Activated gamma-delta T cell treated with anti-CD3 and anti-CD28 coated beads, Interleukin-2, amount 50 U/mL, for 16 hours (primary cell): ENCODE measurements around the gene LY6G5B.

ENCODE experiments used
- DNase-seq: peaks from one replicate; pipeline ENCODE4 v3.0.0-alpha.2; 2020; ENCODE audit warnings: low read depth

LY6G5B gene

GRCh38 chr6:31663126-31663960 lies 6.4 kb upstream of the LY6G5B start:
- DNase-seq = no peak

- DNase-seq = no peak
Observed at GRCh38 chr6:31663961-31664789, 5.6 kb upstream of the LY6G5B start.

GRCh38 chr6:31664790-31665500 lies 4.8 kb upstream of the LY6G5B start, which contains the start of gene GPANK1:
Gene GPANK1, minus strand, starts transcription at chr6:31664997. Its CDS starts 519 bp downstream, at chr6:31664478.
- peak; percentile 85 for DNase-seq

DNA sequence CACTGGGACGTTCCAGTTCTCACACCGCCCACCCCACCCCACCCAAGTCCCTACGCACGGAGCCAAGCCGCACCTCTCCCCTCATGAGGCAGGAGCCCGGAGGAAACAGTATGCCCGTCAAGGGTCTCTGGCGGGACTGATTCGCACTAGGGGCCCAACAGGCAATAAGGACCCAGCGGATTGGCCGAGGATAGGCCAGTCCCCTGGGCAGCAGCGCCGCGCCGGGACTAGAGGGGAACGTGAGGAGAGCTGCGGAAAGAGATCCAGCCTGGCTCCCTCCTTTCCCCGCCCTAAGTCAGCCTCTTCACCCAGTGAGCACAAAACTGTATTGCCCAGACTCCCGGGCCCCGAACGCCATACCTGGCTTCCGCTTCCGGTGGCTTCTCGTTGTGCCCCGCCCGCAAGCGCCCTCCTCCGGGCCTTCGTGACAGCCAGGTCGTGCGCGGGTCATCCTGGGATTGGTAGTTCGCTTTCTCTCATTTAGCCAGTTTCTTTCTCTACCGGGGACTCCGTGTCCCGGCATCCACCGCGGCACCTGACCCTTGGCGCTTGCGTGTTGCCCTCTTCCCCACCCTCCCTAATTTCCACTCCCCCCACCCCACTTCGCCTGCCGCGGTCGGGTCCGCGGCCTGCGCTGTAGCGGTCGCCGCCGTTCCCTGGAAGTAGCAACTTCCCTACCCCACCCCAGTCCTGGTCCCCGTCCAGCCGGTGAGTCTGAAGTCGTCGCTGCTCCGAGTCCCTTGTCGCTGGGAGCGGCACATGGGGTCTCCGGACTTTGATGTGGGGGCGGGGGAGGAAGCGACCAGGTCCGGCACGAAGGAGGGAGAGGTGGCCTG lies 4.1 kb upstream of the LY6G5B start, which contains the start of gene CSNK2B:
Gene CSNK2B (plus strand): TSS at position 580 of the 836 bp plus-strand sequence. CDS start 752 bp downstream, outside the sequence.
- DNase-seq = peak; percentile 97

- DNase-seq = no peak
Observed at GRCh38 chr6:31666337-31666965, 3.3 kb upstream of the LY6G5B start.

DNA sequence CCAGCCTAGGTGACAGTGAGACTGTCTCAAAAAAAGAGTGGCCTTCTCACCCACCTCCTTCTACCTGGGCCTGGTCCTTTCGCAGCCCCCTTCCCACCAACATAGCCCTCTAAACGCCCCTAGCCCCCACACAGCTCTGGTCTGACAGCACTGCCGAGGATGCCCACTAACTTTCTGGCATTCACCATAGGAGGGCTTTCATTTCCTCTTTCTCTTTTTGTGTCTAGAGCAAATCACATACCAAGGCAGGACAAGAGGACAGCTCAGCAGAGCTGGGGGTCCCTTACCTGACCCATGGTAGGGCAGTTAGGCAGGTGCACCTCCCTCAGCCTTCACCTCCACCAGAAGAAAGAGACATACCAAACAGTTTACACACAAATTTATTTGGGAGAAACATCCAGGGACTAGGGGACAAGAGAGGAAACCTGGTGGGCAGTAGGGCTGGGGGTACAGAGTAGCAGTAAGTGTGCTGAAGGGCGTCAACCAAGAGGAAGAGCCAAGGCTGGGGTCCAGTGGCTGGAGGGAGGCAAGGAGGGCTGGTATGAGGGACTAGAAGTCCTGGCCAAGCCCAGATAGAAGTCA lies 6.6 kb downstream of the LY6G5B start:
- no peak for DNase-seq

DNA sequence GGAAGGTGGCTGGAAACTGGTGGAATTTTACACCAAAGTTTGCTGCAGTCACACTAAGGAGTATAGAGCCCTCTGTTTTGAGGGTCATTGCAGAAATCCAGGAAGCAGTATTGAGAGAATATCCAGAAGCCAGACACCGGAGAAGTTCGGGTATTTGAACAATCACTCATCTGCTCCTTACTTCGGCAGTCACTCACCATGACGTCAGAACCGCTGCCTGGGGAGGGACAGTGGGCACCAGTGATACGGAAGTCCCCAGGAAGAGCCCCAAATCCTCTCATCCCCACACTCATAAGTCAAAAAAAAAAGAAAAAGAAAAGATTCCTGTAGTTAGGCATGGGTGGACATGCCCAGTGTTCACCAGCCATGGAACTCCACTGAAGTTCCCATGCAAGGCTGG lies 7.1 kb downstream of the LY6G5B start:
- DNase-seq = no peak

GRCh38 chr6:31677955-31678354 lies 8.2 kb downstream of the LY6G5B start:
- DNase-seq = no peak

DNA sequence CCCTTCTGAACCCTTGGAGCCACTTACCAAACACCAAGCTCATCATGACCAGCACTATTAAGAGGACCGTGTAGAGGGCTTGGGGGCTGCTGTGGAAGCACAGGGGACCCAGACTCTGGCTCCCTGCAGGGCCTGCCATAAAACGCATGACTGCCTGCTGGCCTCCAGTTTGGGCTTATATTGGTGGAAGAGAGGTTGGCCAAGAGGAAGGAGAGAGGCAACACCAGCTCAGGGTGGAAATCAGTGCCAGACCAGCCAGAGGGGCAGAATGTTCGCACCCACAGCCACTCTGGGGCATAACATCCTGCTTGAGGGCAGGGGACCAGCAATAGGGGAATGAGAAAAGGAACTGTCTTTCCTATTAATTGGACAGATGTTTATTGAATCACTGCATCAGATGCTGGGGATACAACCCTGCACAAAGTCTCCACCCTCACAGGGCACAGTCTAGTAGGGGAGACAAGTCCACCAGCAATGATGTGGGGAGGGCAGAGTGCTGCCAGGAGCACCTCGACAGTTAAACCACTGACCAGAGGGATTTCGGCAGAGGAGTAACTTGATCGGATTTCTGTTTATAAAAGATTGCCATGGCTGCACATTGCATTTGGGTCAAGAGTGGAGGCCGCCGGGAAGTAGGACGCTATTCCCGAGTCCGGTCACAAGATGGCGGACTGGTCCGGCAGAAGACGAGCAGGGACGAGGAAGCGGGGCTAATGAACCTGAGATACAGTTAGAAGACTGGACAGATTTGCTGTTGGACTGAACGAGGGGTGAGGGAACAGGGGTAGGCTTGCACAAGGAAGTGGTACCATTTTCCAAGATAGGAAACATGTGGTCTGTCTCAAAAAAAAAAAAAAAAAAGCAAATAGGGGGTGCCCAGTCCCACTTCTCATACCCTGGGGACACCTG lies 10.7 kb downstream of the LY6G5B start, which contains the start of gene LY6G5C:
Gene LY6G5C (minus strand): TSS at position 842 of the 909 bp plus-strand sequence. CDS start 694 bp downstream, at position 148.
- DNase-seq = peak; percentile 45

DNA sequence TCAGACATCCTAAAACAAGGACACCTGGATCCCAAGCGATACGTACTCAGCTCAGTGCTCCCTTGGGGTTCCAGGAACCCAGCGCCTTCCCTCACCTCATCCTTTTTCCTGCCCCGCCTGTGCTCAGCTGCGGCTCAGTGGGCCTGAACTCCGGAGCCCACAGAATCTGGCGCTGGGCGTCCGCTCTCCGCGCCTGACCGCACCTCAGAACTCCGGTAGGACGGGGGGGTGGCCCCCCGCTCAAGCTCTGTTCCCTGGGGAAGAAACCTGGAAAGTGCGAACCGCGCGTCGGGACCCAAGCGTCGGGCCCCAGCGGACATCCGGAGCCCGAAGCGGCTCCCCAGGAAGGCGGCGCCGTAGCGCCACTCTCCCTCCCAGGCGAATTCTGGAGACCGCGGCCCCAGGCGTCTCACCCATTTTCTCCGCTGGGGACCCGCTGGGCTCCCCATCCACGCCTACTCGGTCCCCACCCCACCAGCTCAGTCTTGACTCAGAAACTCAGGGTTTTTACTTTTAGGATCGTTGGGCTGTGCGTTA lies 11.4 kb downstream of the LY6G5B start:
- no peak for DNase-seq

DNA sequence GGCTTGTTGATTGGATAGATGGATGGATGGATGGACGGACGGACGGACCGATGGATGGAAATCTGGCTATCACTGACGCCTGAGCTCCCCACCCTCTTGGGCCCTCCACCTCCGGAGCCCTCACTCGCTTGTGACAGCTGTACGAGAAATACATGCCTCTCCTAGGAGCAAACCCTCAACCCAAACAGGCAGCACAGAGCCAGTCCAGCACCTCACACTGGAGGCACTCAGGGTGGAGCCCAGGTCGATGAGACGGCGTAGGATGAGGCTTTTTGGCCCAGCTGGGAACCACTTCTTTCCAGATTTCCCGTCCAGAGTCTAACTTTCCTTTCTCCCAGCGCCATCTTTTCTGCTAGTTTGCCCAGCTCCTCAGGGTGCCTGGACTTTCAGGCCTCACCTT lies 13.8 kb downstream of the LY6G5B start:
- DNase-seq = no peak

GRCh38 chr6:31686483-31686882 lies 16.7 kb downstream of the LY6G5B start:
- no peak for DNase-seq

- DNase-seq = no peak
Observed at GRCh38 chr6:31687321-31687720, 17.5 kb downstream of the LY6G5B start.

DNA sequence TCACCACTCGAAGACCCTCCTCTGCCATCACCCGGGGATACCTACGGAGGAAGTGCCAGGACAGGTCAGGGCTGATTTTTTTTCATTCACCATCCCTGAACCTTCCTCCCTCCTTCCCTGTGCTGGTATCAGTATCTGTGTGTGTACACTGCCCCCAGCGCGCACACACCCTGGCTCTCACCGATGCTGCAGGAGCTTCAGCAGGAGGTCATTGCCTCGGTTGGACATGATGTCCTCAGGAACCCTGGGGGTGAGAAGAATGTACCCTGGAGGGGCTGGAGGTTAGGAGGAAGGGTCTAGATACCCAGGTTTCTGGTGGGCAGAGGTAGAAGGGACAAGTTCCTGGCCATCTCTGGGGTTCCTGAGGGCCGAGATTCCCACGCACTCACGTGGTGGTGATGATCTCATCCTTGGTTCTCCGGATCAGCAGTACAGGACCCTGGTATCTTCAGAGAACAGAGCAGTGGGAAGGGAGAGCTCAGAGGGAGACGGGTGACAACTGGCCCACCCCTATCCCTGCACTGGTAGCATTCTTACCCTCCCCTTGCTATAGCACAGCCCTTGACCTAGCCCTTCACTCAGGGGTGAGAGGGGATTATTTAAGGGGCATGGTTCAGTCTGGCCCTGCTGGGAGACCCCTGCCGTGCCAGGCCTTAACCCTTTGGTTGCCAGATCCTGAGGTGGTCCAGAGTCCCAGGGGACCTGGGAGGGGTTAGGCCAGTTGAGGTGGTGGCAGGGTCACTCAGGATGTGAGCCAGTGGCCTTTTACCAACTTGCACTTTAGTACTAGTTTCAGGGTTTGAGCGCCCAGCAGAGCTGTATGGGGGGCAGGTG lies 18.3 kb downstream of the LY6G5B start:
- no peak for DNase-seq

DNA sequence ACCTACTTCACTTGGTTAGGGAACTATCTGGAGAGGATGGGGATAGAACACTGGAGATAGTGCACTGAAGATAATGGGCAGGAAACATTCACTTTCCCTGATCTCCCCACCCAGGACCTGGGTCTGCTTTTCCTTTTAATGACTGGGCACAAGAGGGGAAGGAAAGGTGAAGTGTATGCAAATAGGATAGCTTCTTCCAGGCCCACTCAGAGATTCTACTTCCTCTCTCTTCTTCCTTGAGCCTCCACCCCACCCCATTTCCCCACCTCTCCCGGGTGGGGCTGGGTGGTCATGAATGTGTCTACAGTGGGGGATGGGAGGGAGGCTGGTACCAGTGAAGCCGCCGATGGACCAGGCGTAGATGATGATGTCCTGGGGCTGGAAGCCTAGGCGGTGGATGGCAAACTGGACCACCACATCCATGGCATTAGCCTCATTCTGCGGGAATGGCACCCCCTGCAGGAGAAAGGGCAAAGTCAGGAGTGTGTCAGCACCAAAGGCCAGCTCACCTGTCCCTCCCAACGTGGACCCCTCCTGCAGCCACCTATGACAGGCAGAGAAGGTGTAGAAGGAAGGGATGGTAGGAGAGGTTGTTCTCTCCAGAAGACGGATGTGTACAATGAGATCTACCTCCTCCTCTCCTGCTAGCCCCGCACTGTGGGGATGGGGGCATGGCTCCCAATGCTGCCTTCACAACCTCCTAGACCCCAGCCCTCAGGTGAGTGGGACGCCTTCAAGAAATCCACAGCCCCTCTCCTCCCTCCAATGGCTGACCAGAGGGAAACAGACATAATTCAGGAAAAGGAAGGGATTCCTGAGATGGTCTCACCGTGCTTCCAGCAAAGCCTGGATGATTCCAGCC lies 19.7 kb downstream of the LY6G5B start:
- DNase-seq = no peak

DNA sequence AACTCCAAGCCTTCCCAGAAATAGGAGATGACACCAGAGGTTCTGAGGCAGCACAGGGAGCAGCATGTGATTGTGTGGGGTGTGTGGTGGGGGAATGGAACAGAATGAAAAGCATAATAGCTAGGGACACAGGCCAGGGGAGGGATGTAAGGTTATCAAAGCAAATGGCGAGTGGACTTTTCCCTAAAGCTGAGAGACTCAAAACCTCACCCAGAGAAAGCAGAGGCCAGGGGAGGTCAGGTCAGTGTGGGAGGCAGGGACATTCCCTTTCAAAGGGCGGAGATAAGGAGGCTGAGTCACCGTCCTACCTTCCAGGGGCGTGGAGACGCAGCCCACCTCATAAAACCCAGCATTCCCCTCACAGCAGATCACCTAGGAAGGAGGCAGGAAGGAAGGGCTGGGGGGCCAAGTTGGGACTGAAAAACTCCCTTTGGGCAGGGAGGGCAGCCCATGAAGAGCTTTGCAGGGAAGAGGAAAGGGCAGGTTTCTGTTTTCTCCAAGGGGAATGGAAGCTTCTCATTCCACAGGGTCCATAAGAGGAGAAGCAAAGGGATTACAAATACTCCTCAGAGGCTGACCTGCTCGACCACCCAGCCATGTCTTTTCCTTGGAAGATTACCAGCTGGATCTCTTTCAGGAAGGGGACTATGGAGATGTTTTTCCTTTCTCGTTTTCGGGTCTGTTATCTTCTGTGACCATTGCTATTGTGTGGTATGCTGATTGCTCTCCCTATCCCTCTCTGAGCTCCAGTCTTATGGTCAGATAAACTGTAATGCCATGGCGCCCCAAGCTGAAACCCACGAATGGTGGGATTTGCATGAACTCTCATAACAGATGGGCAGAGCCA lies 20.7 kb downstream of the LY6G5B start:
- DNase-seq = no peak
